HepG2 (cell line): ENCODE measurements around the gene CTNND1. TPM values are rescaled to one million over a fixed set of nuclear protein-coding genes. Genes with fewer than 3 reads are reported as not detected.

Experiments used
- CCDC6 ChIP-seq: sonication (generic); formaldehyde crosslinking; IDR thresholded peaks from 2 replicates; pipeline ENCODE4 v1.8.1; 2022; ENCODE audit warnings: mild to moderate bottlenecking, missing genetic modification reagents, moderate library complexity
- JDP2 ChIP-seq: sonication (generic); formaldehyde crosslinking; IDR thresholded peaks from 2 replicates; pipeline ENCODE4 v1.8.1; 2022; ENCODE audit warnings: missing genetic modification reagents, borderline replicate concordance
- KIAA2018 ChIP-seq: sonication (generic); formaldehyde crosslinking; IDR thresholded peaks from 2 replicates; pipeline ENCODE4 v1.5.0; 2020; ENCODE audit warnings: mild to moderate bottlenecking, missing genetic modification reagents, borderline replicate concordance
- SRF ChIP-seq: IDR thresholded peaks from 2 replicates; pipeline ENCODE4 v1.6.1; 2011; ENCODE audit warnings: mild to moderate bottlenecking, low read depth, low read length, moderate library complexity
- SRY ChIP-seq: sonication (generic); formaldehyde crosslinking; IDR thresholded peaks from 2 replicates; pipeline ENCODE4 v1.8.0; 2022; ENCODE audit warnings: mild to moderate bottlenecking, missing genetic modification reagents
- STAT5B ChIP-seq: sonication (generic); formaldehyde crosslinking; IDR thresholded peaks from 2 replicates; pipeline ENCODE4 v1.4.0; 2020; ENCODE audit warnings: missing genetic modification reagents
- TIGD3 ChIP-seq: sonication (generic); formaldehyde crosslinking; IDR thresholded peaks from 2 replicates; pipeline ENCODE4 v1.5.1; 2020; ENCODE audit warnings: mild to moderate bottlenecking, missing genetic modification reagents, borderline replicate concordance
- ZFAT ChIP-seq: sonication (generic); formaldehyde crosslinking; conservative IDR thresholded peaks from 2 replicates; pipeline ENCODE4 v1.8.1; 2023; ENCODE audit warnings: missing genetic modification reagents, inconsistent platforms
- ZMAT5 ChIP-seq: sonication (generic); formaldehyde crosslinking; IDR thresholded peaks from 2 replicates; pipeline ENCODE4 v1.5.0; 2020; ENCODE audit warnings: mild to moderate bottlenecking, low read depth, missing genetic modification reagents, borderline replicate concordance
- ZNF143 ChIP-seq: sonication (generic); formaldehyde crosslinking; IDR thresholded peaks from 2 replicates; pipeline ENCODE4 v1.4.0; 2020; ENCODE audit warnings: missing genetic modification reagents
- ZNF224 ChIP-seq: sonication (generic); formaldehyde crosslinking; IDR thresholded peaks from 2 replicates; pipeline ENCODE4 v1.5.0; 2020; ENCODE audit warnings: mild to moderate bottlenecking, missing genetic modification reagents
- ZNF280B ChIP-seq: sonication (generic); formaldehyde crosslinking; IDR thresholded peaks from 2 replicates; pipeline ENCODE4 v1.5.0; 2020; ENCODE audit warnings: missing genetic modification reagents, mild to moderate bottlenecking, borderline replicate concordance
- ZNF292 ChIP-seq: sonication (generic); formaldehyde crosslinking; IDR thresholded peaks from 2 replicates; pipeline ENCODE4 v1.8.1; 2022; ENCODE audit warnings: mild to moderate bottlenecking, low read depth, missing genetic modification reagents, borderline replicate concordance
- ZNF660 ChIP-seq: sonication (generic); formaldehyde crosslinking; IDR thresholded peaks from 2 replicates; pipeline ENCODE4 v1.5.1; 2020; ENCODE audit warnings: mild to moderate bottlenecking, low read depth, missing genetic modification reagents, borderline replicate concordance
- polyA plus RNA-seq, 8 experiments: library from polyadenylated mRNA; depleted of rRNA in 3 of 8; stranded (reverse) in 7 of 8; unstranded in 1 of 8; fragments of >200 nt; fragmentation: Illumina TruSeq in 4 of 8; extraction: Trizol in 4 of 8; gene quantifications; 2 replicates each; pipeline versions ENCODE4 v1.2.1 to v1.2.3, GENCODE V29; 2011 to 2016; ENCODE audit warnings: low read depth in 4 of 8, missing spikeins in 1 of 8, mixed read lengths in 1 of 8; ENCODE audit not compliant: insufficient read depth in 1 of 8
- total RNA-seq, 5 experiments: library from RNA; depleted of rRNA; stranded (reverse); fragments of >200 nt; fragmentation: Illumina TruSeq; extraction: Trizol; gene quantifications; 2 replicates each; pipeline ENCODE4 v1.2.3, GENCODE V29; 2016; ENCODE audit warnings: low read depth in 1 of 5

CTNND1 gene
- total and polyA plus RNA-seq, 2 of the 13 experiments (the other 11 are each of a cell fraction or from before 2014, with no cell fraction given), result 117 to 128 TPM

- TF ChIP-seq SRY (CRISPR knock-in tag) (0 out of 2 replicates have a peak, but pooled peaks have one; percentile 39), ZNF292 (CRISPR knock-in tag) (no peak), ZFAT (CRISPR knock-in tag) (no peak), JDP2 (CRISPR knock-in tag) (no peak), CCDC6 (peak; percentile 87), ZNF143 (CRISPR knock-in tag) (no peak; the same call in 1 of the 2 replicates), ZNF660 (CRISPR knock-in tag) (no peak), ZMAT5 (CRISPR knock-in tag) (no peak), KIAA2018 (CRISPR knock-in tag) (no peak), ZNF224 (CRISPR knock-in tag) (0 out of 2 replicates have a peak, but pooled peaks have one; percentile 62), TIGD3 (CRISPR knock-in tag) (no peak), ZNF280B (CRISPR knock-in tag) (0 out of 2 replicates have a peak, but pooled peaks have one; percentile 20), STAT5B (no peak), SRF (peak; percentile 26; the same call in 1 of the 2 replicates)
Measured at GRCh38 chr11:57741132-57742086, 20.2 kb upstream of the CTNND1 start, which contains the start of gene SELENOH (continued).
